Activated T-cell treated with anti-CD3 and anti-CD28 coated beads for 48 hours (primary cell): ENCODE results near the gene APBB2.

Source experiments
- DNase-seq: peaks from one replicate; pipeline ENCODE4 v3.0.0-alpha.2; 2020; ENCODE audit warnings: low read depth

The APBB2 gene

GRCh38 chr4:41134581-41134980 is 79.8 kb downstream of the APBB2 start:
- no peak for DNase-seq

- no peak for DNase-seq
Measured at GRCh38 chr4:41133454-41134018, 80.8 kb downstream of the APBB2 start.

- no peak for DNase-seq
Measured at GRCh38 chr4:41132055-41132683, 82.2 kb downstream of the APBB2 start.

GRCh38 chr4:41129936-41130440 is 84.4 kb downstream of the APBB2 start:
- no peak for DNase-seq

GRCh38 chr4:41129128-41129754 is 85.1 kb downstream of the APBB2 start:
- DNase-seq = no peak

GRCh38 chr4:41125558-41126311 is 88.6 kb downstream of the APBB2 start:
- no peak for DNase-seq

GRCh38 chr4:41124916-41125548 is 89.3 kb downstream of the APBB2 start:
- no peak for DNase-seq

GRCh38 chr4:41122775-41123174 is 91.6 kb downstream of the APBB2 start:
- no peak for DNase-seq

GRCh38 chr4:41122309-41122708 is 92.0 kb downstream of the APBB2 start:
- no peak for DNase-seq

GRCh38 chr4:41121906-41122305 is 92.4 kb downstream of the APBB2 start:
- DNase-seq = no peak

- no peak for DNase-seq
Measured at GRCh38 chr4:41120297-41121217, 93.8 kb downstream of the APBB2 start.

- no peak for DNase-seq
Measured at GRCh38 chr4:41119867-41120295, 94.5 kb downstream of the APBB2 start.

- DNase-seq = no peak
Measured at GRCh38 chr4:41111791-41112190, 102.6 kb downstream of the APBB2 start.

GRCh38 chr4:41110050-41110449 is 104.3 kb downstream of the APBB2 start:
- DNase-seq = no peak

GRCh38 chr4:41108481-41108880 is 105.9 kb downstream of the APBB2 start:
- DNase-seq = no peak

GRCh38 chr4:41106694-41107419 is 107.5 kb downstream of the APBB2 start:
- DNase-seq = no peak

- no peak for DNase-seq
Measured at GRCh38 chr4:41106081-41106480, 108.3 kb downstream of the APBB2 start.

- DNase-seq = no peak
Measured at GRCh38 chr4:41104155-41104554, 110.2 kb downstream of the APBB2 start.

GRCh38 chr4:41103657-41104056 is 110.7 kb downstream of the APBB2 start:
- no peak for DNase-seq

GRCh38 chr4:41102414-41103092 is 111.8 kb downstream of the APBB2 start:
- DNase-seq = no peak
